MM.1S (cell line): ENCODE results near the gene ZNF556.

Experiments
- DNase-seq: peaks from one replicate; pipeline ENCODE4 v3.0.0-alpha.2; 2015
- H2AFZ ChIP-seq: fragments of 300-600 bp; sonication (generic); 2 replicates; pipeline ENCODE4 v1.6.0; 2016; ENCODE audit warnings: antibody characterized with exemption, low read length
- H3F3A ChIP-seq: fragments of 300-600 bp; sonication (generic); 2 replicates; pipeline ENCODE4 v1.6.1; 2016; ENCODE audit warnings: mild to moderate bottlenecking, antibody characterized with exemption, low read length, moderate library complexity, mixed read lengths; ENCODE audit not compliant: insufficient read depth
- H3K27ac ChIP-seq: fragments of 300-600 bp; sonication (generic); 2 replicates; pipeline ENCODE4 v1.5.1; 2016; ENCODE audit warnings: mild to moderate bottlenecking, low read length
- H3K27me3 ChIP-seq: fragments of 300-600 bp; sonication (generic); replicated peaks from 2 replicates; pipeline ENCODE4 v1.6.0; 2016; ENCODE audit warnings: low read length; ENCODE audit not compliant: insufficient read depth
- H3K36me3 ChIP-seq: fragments of 300-600 bp; sonication (generic); replicated peaks from 2 replicates; pipeline ENCODE4 v1.6.1; 2016; ENCODE audit warnings: mild to moderate bottlenecking, low read length, mixed read lengths; ENCODE audit not compliant: insufficient read depth
- H3K4me1 ChIP-seq: fragments of 300-600 bp; sonication (generic); 2 replicates; pipeline ENCODE4 v1.6.1; 2016; ENCODE audit warnings: low read length, mixed read lengths
- H3K4me2 ChIP-seq: fragments of 300-600 bp; sonication (generic); 2 replicates; pipeline ENCODE4 v1.6.0; 2016; ENCODE audit warnings: low read depth, low read length
- H3K4me3 ChIP-seq: fragments of 300-600 bp; sonication (generic); 2 replicates; pipeline ENCODE4 v1.5.1; 2016; ENCODE audit warnings: low read length, mixed read lengths
- H3K79me2 ChIP-seq: fragments of 300-600 bp; sonication (generic); 2 replicates; pipeline ENCODE4 v1.6.1; 2016; ENCODE audit warnings: mixed run types, low read length, mixed read lengths
- H3K9ac ChIP-seq: fragments of 300-600 bp; sonication (generic); 2 replicates; pipeline ENCODE4 v1.6.1; 2016; ENCODE audit warnings: low read length, mixed read lengths
- H3K9me2 ChIP-seq: fragments of 300-600 bp; sonication (generic); replicated peaks from 2 replicates; pipeline ENCODE4 v1.6.1; 2016; ENCODE audit warnings: mild to moderate bottlenecking, low read length, mixed read lengths; ENCODE audit not compliant: insufficient read depth
- H3K9me3 ChIP-seq: fragments of 300-600 bp; sonication (generic); replicated peaks from 2 replicates; pipeline ENCODE4 v1.6.1; 2016; ENCODE audit warnings: mild to moderate bottlenecking, low read length, mixed read lengths; ENCODE audit not compliant: insufficient read depth
- H4K20me1 ChIP-seq: fragments of 300-600 bp; sonication (generic); 2 replicates; pipeline ENCODE4 v1.6.1; 2016; ENCODE audit warnings: mild to moderate bottlenecking, low read length, moderate library complexity, mixed read lengths; ENCODE audit not compliant: insufficient read depth
- CTCF ChIP-seq: fragments of 300-600 bp; sonication (generic); IDR thresholded peaks from 2 replicates; pipeline ENCODE4 v1.5.1; 2016; ENCODE audit warnings: antibody characterized with exemption, low read length, mixed read lengths
- EZH2 ChIP-seq: fragments of 300-600 bp; sonication (generic); optimal IDR thresholded peaks from 2 replicates; pipeline ENCODE3; 2017; ENCODE audit warnings: low read depth, mild to moderate bottlenecking, antibody characterized with exemption, low read length, mixed read lengths
- EZH2phosphoT487 ChIP-seq: fragments of 300-600 bp; sonication (generic); IDR thresholded peaks from 2 replicates; pipeline ENCODE4 v1.6.1; 2018; ENCODE audit warnings: antibody characterized with exemption, low read length

Gene ZNF556

GRCh38 chr19:2850256-2850925, 16.7 kb upstream of the ZNF556 start:
- H3K9me2 ChIP-seq, result no peaks in the 10 kb centered on the region
- no peak overlapping the region for H3K27ac ChIP-seq
- H3K79me2 ChIP-seq, result no peaks in the 10 kb centered on the region
- H3F3A ChIP-seq, result no peaks in the 10 kb centered on the region
- no peaks in the 10 kb centered on the region for H3K27me3 ChIP-seq
- no peak overlapping the region for H3K9ac ChIP-seq
- H4K20me1 ChIP-seq, result no peaks in the 10 kb centered on the region
- no peak overlapping the region for H2AFZ ChIP-seq
- H3K4me2 ChIP-seq, result no peak overlapping the region
- no peak for DNase-seq
- no peaks in the 10 kb centered on the region for H3K4me1 ChIP-seq
- TF ChIP-seq CTCF (no peak), EZH2phosphoT487 (no peak), EZH2 (no peak)
- peaks cover 11% of the 10 kb centered on the region; the same call in 1 of the 2 replicates for H3K36me3 ChIP-seq
- peaks cover 6% of the 10 kb centered on the region; the same call in 1 of the 2 replicates for H3K9me3 ChIP-seq
- no peak overlapping the region for H3K4me3 ChIP-seq

- H3K27ac ChIP-seq, result no peak overlapping the region
- H3K79me2 ChIP-seq, result no peaks in the 10 kb centered on the region
- H3K9ac ChIP-seq, result no peak overlapping the region
- peaks cover 11% of the 10 kb centered on the region; the same call in 1 of the 2 replicates for H3K36me3 ChIP-seq
- H4K20me1 ChIP-seq, result no peaks in the 10 kb centered on the region
- H3F3A ChIP-seq, result no peaks in the 10 kb centered on the region
- H2AFZ ChIP-seq, result no peak overlapping the region
- no peak overlapping the region for H3K4me3 ChIP-seq
- H3K4me1 ChIP-seq, result no peaks in the 10 kb centered on the region
- no peaks in the 10 kb centered on the region for H3K27me3 ChIP-seq
- no peaks in the 10 kb centered on the region for H3K9me2 ChIP-seq
- TF ChIP-seq CTCF, result no peak
- no peak for TF ChIP-seq EZH2
- TF ChIP-seq EZH2phosphoT487, result no peak
- no peak overlapping the region for H3K4me2 ChIP-seq
- H3K9me3 ChIP-seq, result peaks cover 6% of the 10 kb centered on the region; the same call in 1 of the 2 replicates
- DNase-seq, result no peak
Observed at GRCh38 chr19:2852598-2852997, 14.5 kb upstream of the ZNF556 start.

GRCh38 chr19:2853015-2853606, 14.0 kb upstream of the ZNF556 start:
- H3K36me3 ChIP-seq, result peaks cover 11% of the 10 kb centered on the region; the same call in 1 of the 2 replicates
- no peak overlapping the region for H3K4me3 ChIP-seq
- H3K9ac ChIP-seq, result no peak overlapping the region
- no peak overlapping the region for H3K27ac ChIP-seq
- no peaks in the 10 kb centered on the region for H4K20me1 ChIP-seq
- H3K9me3 ChIP-seq, result peaks cover 6% of the 10 kb centered on the region; the same call in 1 of the 2 replicates
- H3K4me1 ChIP-seq, result no peaks in the 10 kb centered on the region
- no peak overlapping the region for H3K4me2 ChIP-seq
- no peaks in the 10 kb centered on the region for H3F3A ChIP-seq
- no peak for DNase-seq
- H2AFZ ChIP-seq, result no peak overlapping the region
- H3K79me2 ChIP-seq, result no peaks in the 10 kb centered on the region
- no peaks in the 10 kb centered on the region for H3K27me3 ChIP-seq
- H3K9me2 ChIP-seq, result no peaks in the 10 kb centered on the region
- TF ChIP-seq EZH2phosphoT487 (no peak), EZH2 (no peak), CTCF (no peak)
